HEK293 (cell line): Measurements from ENCODE around the gene STOX1.

ENCODE experiments used
- FEZF1 ChIP-seq: fragments of 450-650 bp; formaldehyde crosslinking; IDR thresholded peaks from 2 replicates; pipeline ENCODE4 v1.5.1; 2016; ENCODE audit warnings: missing biosample characterization, missing genetic modification characterization
- GLIS2 ChIP-seq: fragments of 450-650 bp; formaldehyde crosslinking; IDR thresholded peaks from 2 replicates; pipeline ENCODE4 v1.5.1; 2016; ENCODE audit warnings: missing biosample characterization, missing genetic modification characterization
- HOXA7 ChIP-seq: sonication (generic); formaldehyde crosslinking; IDR thresholded peaks from 2 replicates; pipeline ENCODE4 v1.8.1; 2022; ENCODE audit warnings: missing genetic modification reagents, borderline replicate concordance
- HOXC10 ChIP-seq: sonication (generic); formaldehyde crosslinking; IDR thresholded peaks from 2 replicates; pipeline ENCODE4 v1.8.1; 2023; ENCODE audit warnings: mild to moderate bottlenecking, missing genetic modification reagents
- HOXD13 ChIP-seq: sonication (generic); formaldehyde crosslinking; IDR thresholded peaks from 2 replicates; pipeline ENCODE4 v1.8.0; 2022; ENCODE audit warnings: missing genetic modification reagents, borderline replicate concordance
- SETDB1 ChIP-seq: IDR thresholded peaks from one replicate; pipeline ENCODE4 v1.6.1; 2017; ENCODE audit warnings: mild to moderate bottlenecking, low read length, moderate library complexity, mixed read lengths; ENCODE audit not compliant: insufficient read length
- SP7 ChIP-seq: fragments of 450-650 bp; formaldehyde crosslinking; IDR thresholded peaks from 2 replicates; pipeline ENCODE4 v1.5.1; 2016; ENCODE audit warnings: missing biosample characterization, missing genetic modification characterization
- TSHZ1 ChIP-seq: fragments of 450-650 bp; formaldehyde crosslinking; IDR thresholded peaks from 2 replicates; pipeline ENCODE4 v1.5.1; 2016; ENCODE audit warnings: missing biosample characterization, missing genetic modification characterization, borderline replicate concordance
- YY1 ChIP-seq: fragments of 450-650 bp; formaldehyde crosslinking; IDR thresholded peaks from 2 replicates; pipeline ENCODE4 v1.5.1; 2018; ENCODE audit warnings: missing biosample characterization, missing genetic modification characterization
- ZFHX2 ChIP-seq: fragments of 450-650 bp; formaldehyde crosslinking; conservative IDR thresholded peaks from 2 replicates; pipeline ENCODE4 v1.5.1; 2016; ENCODE audit warnings: missing biosample characterization, missing genetic modification characterization
- ZFP3 ChIP-seq: fragments of 450-650 bp; formaldehyde crosslinking; IDR thresholded peaks from 2 replicates; pipeline ENCODE4 v1.5.1; 2016; ENCODE audit warnings: low read depth, missing biosample characterization, missing genetic modification characterization
- ZNF155 ChIP-seq: fragments of 450-650 bp; formaldehyde crosslinking; IDR thresholded peaks from 2 replicates; pipeline ENCODE4 v1.5.1; 2016; ENCODE audit warnings: missing biosample characterization, missing genetic modification characterization
- ZNF2 ChIP-seq: fragments of 450-650 bp; formaldehyde crosslinking; IDR thresholded peaks from 2 replicates; pipeline ENCODE4 v1.5.1; 2016; ENCODE audit warnings: missing biosample characterization, missing genetic modification characterization
- ZNF202 ChIP-seq: fragments of 450-650 bp; formaldehyde crosslinking; IDR thresholded peaks from 2 replicates; pipeline ENCODE4 v1.5.1; 2016; ENCODE audit warnings: missing biosample characterization, missing genetic modification characterization, borderline replicate concordance
- ZNF214 ChIP-seq: fragments of 450-650 bp; formaldehyde crosslinking; IDR thresholded peaks from 2 replicates; pipeline ENCODE4 v1.5.1; 2017; ENCODE audit warnings: missing biosample characterization, mild to moderate bottlenecking, missing genetic modification characterization, borderline replicate concordance
- ZNF280D ChIP-seq: fragments of 450-650 bp; formaldehyde crosslinking; IDR thresholded peaks from 2 replicates; pipeline ENCODE4 v1.5.1; 2016; ENCODE audit warnings: missing biosample characterization, missing genetic modification characterization
- ZNF350 ChIP-seq: fragments of 450-650 bp; formaldehyde crosslinking; IDR thresholded peaks from 2 replicates; pipeline ENCODE4 v1.5.0; 2017; ENCODE audit warnings: missing biosample characterization, mild to moderate bottlenecking, missing genetic modification characterization
- ZNF416 ChIP-seq: fragments of 450-650 bp; formaldehyde crosslinking; IDR thresholded peaks from 2 replicates; pipeline ENCODE4 v1.5.1; 2016; ENCODE audit warnings: missing biosample characterization, missing genetic modification characterization
- ZNF501 ChIP-seq: fragments of 450-650 bp; formaldehyde crosslinking; IDR thresholded peaks from 2 replicates; pipeline ENCODE4 v1.5.1; 2016; ENCODE audit warnings: missing biosample characterization, missing genetic modification characterization
- ZNF555 ChIP-seq: fragments of 450-650 bp; formaldehyde crosslinking; conservative IDR thresholded peaks from 2 replicates; pipeline ENCODE4 v1.5.1; 2017; ENCODE audit warnings: missing biosample characterization, mild to moderate bottlenecking, missing genetic modification characterization, inconsistent platforms
- ZNF596 ChIP-seq: fragments of 450-650 bp; IDR thresholded peaks from 2 replicates; pipeline ENCODE4 v1.5.0; 2018; ENCODE audit warnings: missing biosample characterization, mild to moderate bottlenecking, missing genetic modification characterization, moderate library complexity
- ZNF621 ChIP-seq: fragments of 450-650 bp; formaldehyde crosslinking; IDR thresholded peaks from 2 replicates; pipeline ENCODE4 v1.5.1; 2017; ENCODE audit warnings: missing biosample characterization, missing genetic modification characterization
- ZNF639 ChIP-seq: fragments of 450-650 bp; formaldehyde crosslinking; IDR thresholded peaks from 2 replicates; pipeline ENCODE4 v1.5.1; 2016; ENCODE audit warnings: missing biosample characterization, missing genetic modification characterization
- ZNF654 ChIP-seq: fragments of 450-650 bp; formaldehyde crosslinking; IDR thresholded peaks from 2 replicates; pipeline ENCODE4 v1.5.1; 2016; ENCODE audit warnings: low read depth, missing biosample characterization, missing genetic modification characterization
- ZNF658 ChIP-seq: fragments of 450-650 bp; formaldehyde crosslinking; IDR thresholded peaks from 2 replicates; pipeline ENCODE4; 2016; ENCODE audit warnings: missing biosample characterization, missing genetic modification characterization
- ZNF776 ChIP-seq: fragments of 450-650 bp; formaldehyde crosslinking; IDR thresholded peaks from 2 replicates; pipeline ENCODE4 v1.5.0; 2017; ENCODE audit warnings: missing biosample characterization, missing genetic modification characterization, borderline replicate concordance
- ZSCAN18 ChIP-seq: fragments of 450-650 bp; formaldehyde crosslinking; IDR thresholded peaks from 2 replicates; pipeline ENCODE4 v1.5.1; 2016; ENCODE audit warnings: missing biosample characterization, missing genetic modification characterization
- TF ChIP-seq, protein P1 (sequence below): fragments of 450-650 bp; formaldehyde crosslinking; IDR thresholded peaks from 2 replicates; pipeline ENCODE4 v1.5.1; 2016; ENCODE audit warnings: missing biosample characterization, missing genetic modification characterization, low read depth

STOX1 gene

DNA sequence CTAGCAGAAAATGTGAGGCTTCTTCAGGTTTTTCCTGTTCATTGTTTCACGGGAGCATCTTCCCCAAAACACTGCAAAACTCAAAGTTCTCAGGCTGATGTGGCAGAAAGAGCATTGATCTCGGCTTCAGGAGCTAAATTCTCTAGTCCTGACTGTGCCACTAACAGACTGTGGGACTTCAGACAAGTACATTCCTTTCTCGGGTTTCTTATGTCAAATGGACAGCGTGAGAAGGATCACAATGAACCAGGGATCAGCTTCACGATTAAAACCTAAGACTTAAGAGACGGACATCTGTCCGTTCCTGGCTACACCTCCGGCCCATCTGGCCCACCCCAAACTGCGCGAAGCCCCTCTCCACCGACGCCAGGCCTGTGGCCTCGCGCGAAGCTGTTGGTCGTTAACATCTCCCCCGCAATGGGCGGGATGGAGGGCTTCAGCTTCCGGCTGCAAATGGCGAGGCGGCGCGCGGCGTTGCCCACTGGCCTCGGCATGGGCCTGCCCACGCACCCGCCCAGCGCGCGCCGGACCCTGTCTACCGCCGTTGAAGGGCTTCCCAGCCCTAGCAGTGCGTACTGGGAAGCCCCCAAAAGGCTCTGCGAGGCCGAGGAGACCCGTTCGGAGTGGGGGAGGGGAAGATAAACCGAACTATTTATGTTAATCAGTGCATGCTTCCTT lies 73.2 kb downstream of the STOX1 start (continued):
- TF ChIP-seq, protein P1, sequence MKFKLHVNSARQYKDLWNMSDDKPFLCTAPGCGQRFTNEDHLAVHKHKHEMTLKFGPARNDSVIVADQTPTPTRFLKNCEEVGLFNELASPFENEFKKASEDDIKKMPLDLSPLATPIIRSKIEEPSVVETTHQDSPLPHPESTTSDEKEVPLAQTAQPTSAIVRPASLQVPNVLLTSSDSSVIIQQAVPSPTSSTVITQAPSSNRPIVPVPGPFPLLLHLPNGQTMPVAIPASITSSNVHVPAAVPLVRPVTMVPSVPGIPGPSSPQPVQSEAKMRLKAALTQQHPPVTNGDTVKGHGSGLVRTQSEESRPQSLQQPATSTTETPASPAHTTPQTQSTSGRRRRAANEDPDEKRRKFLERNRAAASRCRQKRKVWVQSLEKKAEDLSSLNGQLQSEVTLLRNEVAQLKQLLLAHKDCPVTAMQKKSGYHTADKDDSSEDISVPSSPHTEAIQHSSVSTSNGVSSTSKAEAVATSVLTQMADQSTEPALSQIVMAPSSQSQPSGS (tag by site-specific recombination), result no peak
- TF ChIP-seq ZNF202 (no peak), ZNF621 (tag by site-specific recombination) (no peak), ZNF555 (tag by site-specific recombination) (no peak), FEZF1 (peak; percentile 74), ZNF501 (tag by site-specific recombination) (peak; percentile 75), ZNF2 (tag by site-specific recombination) (peak; percentile 49), ZNF596 (tag by site-specific recombination) (no peak), ZNF658 (tag by site-specific recombination) (no peak), HOXD13 (CRISPR knock-in tag) (no peak), ZFHX2 (tag by site-specific recombination) (peak; percentile 96), ZNF776 (no peak), ZNF350 (tag by site-specific recombination) (no peak), ZNF155 (tag by site-specific recombination) (no peak), ZNF416 (tag by site-specific recombination) (no peak), ZSCAN18 (tag by site-specific recombination) (no peak), ZNF654 (tag by site-specific recombination) (no peak), TSHZ1 (tag by site-specific recombination) (no peak), GLIS2 (tag by site-specific recombination) (peak; percentile 90), ZNF280D (tag by site-specific recombination) (no peak), SETDB1 (peak; percentile 36), HOXC10 (no peak), HOXA7 (CRISPR knock-in tag) (no peak), ZFP3 (tag by site-specific recombination) (no peak), YY1 (tag by site-specific recombination) (peak; percentile 93), SP7 (tag by site-specific recombination) (peak; percentile 81), ZNF639 (tag by site-specific recombination) (peak; percentile 12; the same call in 1 of the 2 replicates), ZNF214 (tag by site-specific recombination) (no peak)
